ENCODE measurements around the gene AHNAK2.

The AHNAK2 gene

GRCh38 chr14:104936361-104937155 lies 41.6 kb downstream of the AHNAK2 start:
- DNase-seq, result no peak

- no peak for DNase-seq
Measured at GRCh38 chr14:104935955-104936354, 42.2 kb downstream of the AHNAK2 start.

GRCh38 chr14:104935026-104935650 lies 43.0 kb downstream of the AHNAK2 start:
- no peak for DNase-seq

- DNase-seq, result no peak
Measured at GRCh38 chr14:104933746-104934733, 44.1 kb downstream of the AHNAK2 start.

GRCh38 chr14:104932676-104933631 lies 45.2 kb downstream of the AHNAK2 start:
- peak; percentile 63 for DNase-seq

GRCh38 chr14:104931771-104932675 lies 46.2 kb downstream of the AHNAK2 start:
- no peak for DNase-seq

- no peak for DNase-seq
Measured at GRCh38 chr14:104931304-104931770, 46.8 kb downstream of the AHNAK2 start.

GRCh38 chr14:104930526-104931303 lies 47.5 kb downstream of the AHNAK2 start:
- DNase-seq, result no peak

GRCh38 chr14:104929268-104930230 lies 48.6 kb downstream of the AHNAK2 start:
- no peak for DNase-seq

- DNase-seq, result no peak
Measured at GRCh38 chr14:104928391-104929133, 49.6 kb downstream of the AHNAK2 start.

- DNase-seq, result no peak
Measured at GRCh38 chr14:104927901-104928300, 50.3 kb downstream of the AHNAK2 start.

- no peak for DNase-seq
Measured at GRCh38 chr14:104927432-104927816, 50.8 kb downstream of the AHNAK2 start.

GRCh38 chr14:104926619-104927431 lies 51.3 kb downstream of the AHNAK2 start:
- DNase-seq, result no peak

- DNase-seq, result no peak
Measured at GRCh38 chr14:104925855-104926609, 52.1 kb downstream of the AHNAK2 start.

GRCh38 chr14:104925214-104925854 lies 52.8 kb downstream of the AHNAK2 start:
- no peak for DNase-seq

Measured in NCI-H2227 treated with DMSO at 0.1 percent for 48 hours (cell line).